ENCODE data around the gene TXNRD2.

GRCh38 chr22:19876314-19876940, 65.2 kb downstream of the TXNRD2 start:
- TF ChIP-seq TAF1 (IDR thresholded peaks at IDR 0.05; ENCODE audit: low read depth) (no peak), TEAD4 (IDR thresholded peaks at IDR 0.05) (no peak), EGR1 (IDR thresholded peaks at IDR 0.05) (no peak), CEBPB (IDR thresholded peaks at IDR 0.05) (no peak), EP300 (IDR thresholded peaks at IDR 0.05; ENCODE audit: borderline replicate concordance) (no peak), RAD21 (IDR thresholded peaks at IDR 0.05; ENCODE audit: low read depth) (peak; percentile 28; the same call in 1 of the 2 replicates), NFIC (IDR thresholded peaks at IDR 0.05) (no peak), FOXM1 (IDR thresholded peaks at IDR 0.05; ENCODE audit: borderline replicate concordance, low read depth) (no peak)

All from Ishikawa (cell line).